Measurements from ENCODE around the gene FAM124A.

The FAM124A gene

GRCh38 chr13:51270623-51271415 is 48.6 kb downstream of the FAM124A start:
- Histone ChIP-seq H3K27ac (no peak overlapping the region), H3K4me1 (ENCODE audit: low read depth, poor library complexity, severe bottlenecking) (peaks cover 10% of the 10 kb centered on the region), H3K4me3 (IDR thresholded peaks at IDR 0.05; ENCODE audit: insufficient read depth, low read depth, low read length) (no peak overlapping the region), H3K36me3 (ENCODE audit: insufficient read depth) (no peaks in the 10 kb centered on the region), H3K27me3 (ENCODE audit: insufficient read depth, low read depth) (no peaks in the 10 kb centered on the region), H4K20me1 (ENCODE audit: insufficient read depth) (no peaks in the 10 kb centered on the region), H3K4me2 (no peak overlapping the region), H2AFZ (ENCODE audit: low read depth) (no peak overlapping the region), H3K9ac (no peak overlapping the region), H3K79me2 (ENCODE audit: insufficient read depth, low read depth) (no peaks in the 10 kb centered on the region)
- no peak for TF ChIP-seq CTCF (conservative IDR thresholded peaks at IDR 0.05; ENCODE audit: low read depth, low read length)

- H3K36me3 ChIP-seq (ENCODE audit: insufficient read depth) = no peaks in the 10 kb centered on the region
- H3K27me3 ChIP-seq (ENCODE audit: insufficient read depth, low read depth) = no peaks in the 10 kb centered on the region
- no peak for TF ChIP-seq CTCF (conservative IDR thresholded peaks at IDR 0.05; ENCODE audit: low read depth, low read length)
- no peaks in the 10 kb centered on the region for H4K20me1 ChIP-seq (ENCODE audit: insufficient read depth)
- peaks cover 10% of the 10 kb centered on the region for H3K4me1 ChIP-seq (ENCODE audit: low read depth, poor library complexity, severe bottlenecking)
- H3K27ac ChIP-seq = no peak overlapping the region
- no peaks in the 10 kb centered on the region for H3K79me2 ChIP-seq (ENCODE audit: insufficient read depth, low read depth)
- no peak overlapping the region for H3K9ac ChIP-seq
- H3K4me2 ChIP-seq = no peak overlapping the region
- H2AFZ ChIP-seq (ENCODE audit: low read depth) = no peak overlapping the region
- H3K4me3 ChIP-seq (IDR thresholded peaks at IDR 0.05; ENCODE audit: insufficient read depth, low read depth, low read length) = no peak overlapping the region
These were observed 49.4 kb downstream of the FAM124A start for GRCh38 chr13:51271528-51272085.

- H3K27me3 ChIP-seq (ENCODE audit: insufficient read depth, low read depth) = no peaks in the 10 kb centered on the region
- no peak for TF ChIP-seq CTCF (conservative IDR thresholded peaks at IDR 0.05; ENCODE audit: low read depth, low read length)
These were observed 52.9 kb downstream of the FAM124A start for GRCh38 chr13:51275101-51275500.

GRCh38 chr13:51276636-51277035 is 54.4 kb downstream of the FAM124A start:
- Histone ChIP-seq H3K4me1 (ENCODE audit: low read depth, poor library complexity, severe bottlenecking) (no peaks in the 10 kb centered on the region), H3K27me3 (ENCODE audit: insufficient read depth, low read depth) (no peaks in the 10 kb centered on the region), H3K36me3 (ENCODE audit: insufficient read depth) (no peaks in the 10 kb centered on the region), H3K9ac (no peak overlapping the region), H3K4me2 (no peak overlapping the region), H4K20me1 (ENCODE audit: insufficient read depth) (no peaks in the 10 kb centered on the region), H3K27ac (no peak overlapping the region), H2AFZ (ENCODE audit: low read depth) (no peak overlapping the region), H3K79me2 (ENCODE audit: insufficient read depth, low read depth) (no peaks in the 10 kb centered on the region), H3K4me3 (IDR thresholded peaks at IDR 0.05; ENCODE audit: insufficient read depth, low read depth, low read length) (no peak overlapping the region)
- no peak for TF ChIP-seq CTCF (conservative IDR thresholded peaks at IDR 0.05; ENCODE audit: low read depth, low read length)

More at GRCh38 chr13:51275101-51275500, 52.9 kb downstream of the FAM124A start:
- Histone ChIP-seq H3K4me2 (no peak overlapping the region), H3K9ac (no peak overlapping the region), H4K20me1 (ENCODE audit: insufficient read depth) (no peaks in the 10 kb centered on the region), H2AFZ (ENCODE audit: low read depth) (no peak overlapping the region), H3K4me3 (IDR thresholded peaks at IDR 0.05; ENCODE audit: insufficient read depth, low read depth, low read length) (no peak overlapping the region), H3K36me3 (ENCODE audit: insufficient read depth) (no peaks in the 10 kb centered on the region), H3K79me2 (ENCODE audit: insufficient read depth, low read depth) (no peaks in the 10 kb centered on the region), H3K27ac (no peak overlapping the region), H3K4me1 (ENCODE audit: low read depth, poor library complexity, severe bottlenecking) (no peaks in the 10 kb centered on the region)

Measured in KMS-11 (cell line).